ENCODE results near the gene FXN.

DNA sequence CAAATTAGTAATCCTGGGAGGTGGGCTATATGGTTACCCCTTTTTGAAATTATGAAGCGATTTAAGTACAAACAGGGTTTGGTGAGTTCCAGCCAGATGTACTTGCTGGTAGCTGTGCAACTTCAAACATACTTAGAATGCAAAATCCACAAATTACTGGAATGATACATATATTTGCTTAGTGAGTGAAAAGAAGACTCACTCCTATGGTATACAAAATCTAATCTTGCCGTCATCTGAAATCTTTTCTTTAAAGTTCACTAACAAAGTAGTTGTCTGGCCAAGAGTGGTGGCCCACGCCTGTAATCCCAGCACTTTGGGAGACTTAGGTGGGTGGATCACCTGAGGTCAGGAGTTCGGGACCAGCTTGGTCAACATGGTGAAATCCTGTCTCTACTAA lies 73.6 kb downstream of the FXN start:
- TF ChIP-seq, protein P1, sequence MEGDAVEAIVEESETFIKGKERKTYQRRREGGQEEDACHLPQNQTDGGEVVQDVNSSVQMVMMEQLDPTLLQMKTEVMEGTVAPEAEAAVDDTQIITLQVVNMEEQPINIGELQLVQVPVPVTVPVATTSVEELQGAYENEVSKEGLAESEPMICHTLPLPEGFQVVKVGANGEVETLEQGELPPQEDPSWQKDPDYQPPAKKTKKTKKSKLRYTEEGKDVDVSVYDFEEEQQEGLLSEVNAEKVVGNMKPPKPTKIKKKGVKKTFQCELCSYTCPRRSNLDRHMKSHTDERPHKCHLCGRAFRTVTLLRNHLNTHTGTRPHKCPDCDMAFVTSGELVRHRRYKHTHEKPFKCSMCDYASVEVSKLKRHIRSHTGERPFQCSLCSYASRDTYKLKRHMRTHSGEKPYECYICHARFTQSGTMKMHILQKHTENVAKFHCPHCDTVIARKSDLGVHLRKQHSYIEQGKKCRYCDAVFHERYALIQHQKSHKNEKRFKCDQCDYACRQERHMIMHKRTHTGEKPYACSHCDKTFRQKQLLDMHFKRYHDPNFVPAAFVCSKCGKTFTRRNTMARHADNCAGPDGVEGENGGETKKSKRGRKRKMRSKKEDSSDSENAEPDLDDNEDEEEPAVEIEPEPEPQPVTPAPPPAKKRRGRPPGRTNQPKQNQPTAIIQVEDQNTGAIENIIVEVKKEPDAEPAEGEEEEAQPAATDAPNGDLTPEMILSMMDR (IDR thresholded peaks at IDR 0.05): no peak
- TF ChIP-seq POLR2A (IDR thresholded peaks at IDR 0.05): no peak
- TF ChIP-seq POLR2AphosphoS5 (IDR thresholded peaks at IDR 0.05): no peak
